H9 (cell line): ENCODE data around the gene MYO5C. TPM values are rescaled to one million over a fixed set of nuclear protein-coding genes. Genes with fewer than 3 reads are reported as not detected.

ENCODE experiments used
- DNase-seq: peaks from one replicate; pipeline ENCODE4 v3.0.0-alpha.2; 2017
- H2AFZ ChIP-seq: one replicate; pipeline ENCODE4 v1.6.1; 2013; ENCODE audit warnings: mild to moderate bottlenecking, low read length, control low read depth, moderate library complexity
- H2AK5ac ChIP-seq: 2 replicates; pipeline ENCODE4 v1.6.1; 2013; ENCODE audit warnings: low read length, control low read depth, mixed read lengths; ENCODE audit not compliant: insufficient read length
- H2BK120ac ChIP-seq: one replicate; pipeline ENCODE4 v1.6.1; 2013; ENCODE audit warnings: low read depth, mild to moderate bottlenecking, low read length, control low read depth, inconsistent platforms; ENCODE audit not compliant: poor library complexity, severe bottlenecking
- H2BK12ac ChIP-seq: 2 replicates; pipeline ENCODE4 v1.6.1; 2013; ENCODE audit warnings: low read length, control low read depth, mixed read lengths, low read depth; ENCODE audit not compliant: insufficient read length
- H2BK15ac ChIP-seq: 2 replicates; pipeline ENCODE4 v1.6.1; 2013; ENCODE audit warnings: low read depth, low read length, control low read depth
- H2BK20ac ChIP-seq: one replicate; pipeline ENCODE4 v1.6.1; 2013; ENCODE audit warnings: low read depth, mild to moderate bottlenecking, low read length, control low read depth, inconsistent platforms; ENCODE audit not compliant: poor library complexity, severe bottlenecking
- H2BK5ac ChIP-seq: 2 replicates; pipeline ENCODE4 v1.6.1; 2013; ENCODE audit warnings: low read length, control low read depth, mixed read lengths; ENCODE audit not compliant: insufficient read length
- H3K14ac ChIP-seq: 2 replicates; pipeline ENCODE4 v1.6.1; 2013; ENCODE audit warnings: low read length, control low read depth; ENCODE audit not compliant: insufficient read depth
- H3K18ac ChIP-seq: 2 replicates; pipeline ENCODE4 v1.6.1; 2013; ENCODE audit warnings: low read depth, mild to moderate bottlenecking, mixed read lengths, low read length, control low read depth; ENCODE audit not compliant: insufficient read length
- H3K23ac ChIP-seq: 2 replicates; pipeline ENCODE4 v1.6.1; 2013; ENCODE audit warnings: low read length, control low read depth, mixed read lengths, low read depth; ENCODE audit not compliant: insufficient read length
- H3K23me2 ChIP-seq: 2 replicates; pipeline ENCODE4 v1.6.1; 2013; ENCODE audit warnings: low read depth, mild to moderate bottlenecking, mixed read lengths, low read length, control low read depth; ENCODE audit not compliant: insufficient read length, poor library complexity, severe bottlenecking
- H3K27ac ChIP-seq: 2 replicates; pipeline ENCODE4 v1.5.1; 2013; ENCODE audit warnings: low read length, control low read depth, mixed read lengths, low read depth; ENCODE audit not compliant: insufficient read length
- H3K27me3 ChIP-seq: 2 replicates; pipeline ENCODE4 v1.6.1; 2013; ENCODE audit warnings: low read length, control low read depth, inconsistent platforms; ENCODE audit not compliant: insufficient read depth
- H3K4ac ChIP-seq: 2 replicates; pipeline ENCODE4 v1.6.1; 2013; ENCODE audit warnings: low read depth, mild to moderate bottlenecking, control low read depth, inconsistent platforms, low read length, moderate library complexity
- H3K4me1 ChIP-seq: 2 replicates; pipeline ENCODE4 v1.6.1; 2013; ENCODE audit warnings: low read length, control low read depth, inconsistent platforms; ENCODE audit not compliant: insufficient read depth
- H3K4me2 ChIP-seq: 2 replicates; pipeline ENCODE4 v1.6.1; 2013; ENCODE audit warnings: low read length, control low read depth, mixed read lengths; ENCODE audit not compliant: insufficient read length, insufficient read depth
- H3K56ac ChIP-seq: 2 replicates; pipeline ENCODE4 v1.6.1; 2013; ENCODE audit warnings: low read depth, mild to moderate bottlenecking, mixed read lengths, low read length, control low read depth; ENCODE audit not compliant: insufficient read length
- H3K79me1 ChIP-seq: 2 replicates; pipeline ENCODE4 v1.6.1; 2013; ENCODE audit warnings: low read depth, mild to moderate bottlenecking, moderate library complexity, low read length, control low read depth, inconsistent platforms; ENCODE audit not compliant: insufficient read depth, poor library complexity, severe bottlenecking
- H3K79me2 ChIP-seq: 2 replicates; pipeline ENCODE4 v1.6.1; 2013; ENCODE audit warnings: low read length, control low read depth, inconsistent platforms; ENCODE audit not compliant: insufficient read depth
- H3K9ac ChIP-seq: 2 replicates; pipeline ENCODE4 v1.6.1; 2013; ENCODE audit warnings: low read length, control low read depth, mixed read lengths; ENCODE audit not compliant: insufficient read length; ENCODE audit errors: extremely low read depth
- H3K9me3 ChIP-seq: one replicate; pipeline ENCODE4 v1.6.1; 2013; ENCODE audit warnings: low read depth, low read length, inconsistent platforms; ENCODE audit not compliant: control insufficient read depth
- H3T11ph ChIP-seq: one replicate; pipeline ENCODE4 v1.6.1; 2013; ENCODE audit warnings: mild to moderate bottlenecking, low read length, control low read depth, inconsistent platforms
- H4K20me1 ChIP-seq: one replicate; pipeline ENCODE4 v1.6.1; 2013; ENCODE audit not compliant: control insufficient read depth, insufficient read length, insufficient read depth
- H4K5ac ChIP-seq: 2 replicates; pipeline ENCODE4 v1.6.1; 2013; ENCODE audit warnings: low read depth, mild to moderate bottlenecking, mixed read lengths, low read length, control low read depth; ENCODE audit not compliant: insufficient read length
- H4K8ac ChIP-seq: replicated peaks from 2 replicates; pipeline ENCODE4 v1.6.1; 2013; ENCODE audit warnings: low read length, control low read depth, mixed read lengths, low read depth; ENCODE audit not compliant: insufficient read length
- H4K91ac ChIP-seq: 2 replicates; pipeline ENCODE4 v1.6.1; 2013; ENCODE audit warnings: low read depth, mild to moderate bottlenecking, moderate library complexity, mixed read lengths, low read length, control low read depth; ENCODE audit not compliant: insufficient read length
- H3K27ac Mint-ChIP-seq, 3 experiments: 2 replicates in 2 of 3; 3 replicates in 1 of 3; pipeline ENCODE4 v1.8.0; 2020 to 2021; ENCODE audit warnings: mixed read lengths in 3 of 3, mild to moderate bottlenecking in 1 of 3, moderate library complexity in 1 of 3
- H3K27me3 Mint-ChIP-seq: 2 replicates; pipeline ENCODE4 v1.8.0; 2021; ENCODE audit warnings: low read depth, mild to moderate bottlenecking, moderate library complexity, mixed read lengths
- H3K36me3 Mint-ChIP-seq, 3 experiments: 2 replicates in 2 of 3; 3 replicates in 1 of 3; pipeline ENCODE4 v1.8.0; 2020 to 2021; ENCODE audit warnings: low read depth in 3 of 3, mixed read lengths in 3 of 3; ENCODE audit not compliant: insufficient read depth in 1 of 3
- H3K4me1 Mint-ChIP-seq, 2 experiments: 2 replicates each; pipeline ENCODE4 v1.8.0; 2020; ENCODE audit warnings: mixed read lengths in 2 of 2
- H3K4me3 Mint-ChIP-seq, 2 experiments: 2 replicates in 1 of 2; 3 replicates in 1 of 2; pipeline ENCODE4 v1.8.0; 2020 to 2021; ENCODE audit warnings: mild to moderate bottlenecking in 2 of 2, mixed read lengths in 2 of 2, moderate library complexity in 1 of 2
- H3K9me3 Mint-ChIP-seq, 2 experiments: 2 replicates in 1 of 2; 3 replicates in 1 of 2; pipeline ENCODE4 v1.8.0; 2020; ENCODE audit warnings: mild to moderate bottlenecking in 2 of 2, mixed read lengths in 2 of 2, moderate library complexity in 1 of 2
- WGBS: extraction: QIAGEN DNeasy Blood & Tissue Kit; methylation state at CpG from one replicate; pipeline ENCODE4 v1.1.7; 2013; ENCODE audit warnings: missing lambda C conversion rate, low lambda C conversion rate, mixed read lengths; ENCODE audit not compliant: insufficient read length; ENCODE audit errors: extremely low coverage; 5-methylcytosine and 5-hydroxymethylcytosine counted together
- total RNA-seq: library from RNA; stranded (reverse); gene quantifications from 2 replicates; pipeline ENCODE4 v1.2.1, GENCODE V29; 2021
- TF ChIP-seq, protein P1 (sequence below): fragments of 200-600 bp; sonication (generic); conservative IDR thresholded peaks from 3 replicates; pipeline ENCODE4 v1.8.0; 2021; ENCODE audit warnings: antibody characterized with exemption, mild to moderate bottlenecking

MYO5C gene
- total RNA-seq, 1 experiment from 2014 or later, result 22.2 TPM

DNA sequence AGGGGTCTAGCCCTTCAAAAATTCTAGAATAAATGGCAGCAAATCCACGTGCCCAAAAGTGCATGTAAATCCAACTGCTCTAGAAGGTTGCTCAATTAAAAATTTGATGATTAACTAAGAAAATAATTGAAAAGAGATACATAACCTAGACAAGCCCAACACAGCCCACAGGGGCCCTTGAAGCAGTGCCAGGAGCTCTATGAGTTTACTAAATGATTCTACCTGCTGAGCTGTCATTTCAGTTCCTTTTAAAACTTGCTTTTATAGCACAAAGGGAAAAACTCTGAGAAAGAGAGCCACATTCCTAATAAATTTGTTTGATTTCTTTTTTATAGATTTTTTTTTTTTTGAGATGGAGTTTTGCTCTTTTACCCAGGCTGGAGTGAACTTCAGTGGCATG lies 65.5 kb downstream of the MYO5C start:
- no peak overlapping the region for H3K27ac Mint-ChIP-seq
- WGBS, result no CpG with 5 or more reads among the region's 1 CpG
- Histone ChIP-seq H3K27me3 (no peaks in the 10 kb centered on the region), H3K18ac (no peak overlapping the region), H3K79me2 (no peaks in the 10 kb centered on the region), H3K79me1 (no peaks in the 10 kb centered on the region), H4K20me1 (no peaks in the 10 kb centered on the region), H2BK12ac (no peak overlapping the region), H3K27ac (no peak overlapping the region), H4K91ac (no peak overlapping the region), H3K14ac (no peak overlapping the region), H3K23ac (no peak overlapping the region), H2BK20ac (no peak overlapping the region), H3K4me2 (no peak overlapping the region), H3K56ac (no peak overlapping the region), H3K4ac (no peak overlapping the region), H4K5ac (no peak overlapping the region), H2AFZ (no peak overlapping the region), H2AK5ac (no peak overlapping the region), H3T11ph (no peak overlapping the region), H3K4me1 (no peaks in the 10 kb centered on the region), H4K8ac (no peak overlapping the region), H3K9me3 (no peaks in the 10 kb centered on the region), H2BK120ac (no peak overlapping the region), H2BK5ac (no peak overlapping the region), H2BK15ac (no peak overlapping the region), H3K9ac (no peak overlapping the region), H3K23me2 (no peaks in the 10 kb centered on the region)
- H3K9me3 Mint-ChIP-seq, result no peaks in the 10 kb centered on the region
- H3K4me1 Mint-ChIP-seq, result no peaks in the 10 kb centered on the region
- H3K27me3 Mint-ChIP-seq, result no peaks in the 10 kb centered on the region; the same call in 1 of the 2 replicates
- TF ChIP-seq, protein P1, sequence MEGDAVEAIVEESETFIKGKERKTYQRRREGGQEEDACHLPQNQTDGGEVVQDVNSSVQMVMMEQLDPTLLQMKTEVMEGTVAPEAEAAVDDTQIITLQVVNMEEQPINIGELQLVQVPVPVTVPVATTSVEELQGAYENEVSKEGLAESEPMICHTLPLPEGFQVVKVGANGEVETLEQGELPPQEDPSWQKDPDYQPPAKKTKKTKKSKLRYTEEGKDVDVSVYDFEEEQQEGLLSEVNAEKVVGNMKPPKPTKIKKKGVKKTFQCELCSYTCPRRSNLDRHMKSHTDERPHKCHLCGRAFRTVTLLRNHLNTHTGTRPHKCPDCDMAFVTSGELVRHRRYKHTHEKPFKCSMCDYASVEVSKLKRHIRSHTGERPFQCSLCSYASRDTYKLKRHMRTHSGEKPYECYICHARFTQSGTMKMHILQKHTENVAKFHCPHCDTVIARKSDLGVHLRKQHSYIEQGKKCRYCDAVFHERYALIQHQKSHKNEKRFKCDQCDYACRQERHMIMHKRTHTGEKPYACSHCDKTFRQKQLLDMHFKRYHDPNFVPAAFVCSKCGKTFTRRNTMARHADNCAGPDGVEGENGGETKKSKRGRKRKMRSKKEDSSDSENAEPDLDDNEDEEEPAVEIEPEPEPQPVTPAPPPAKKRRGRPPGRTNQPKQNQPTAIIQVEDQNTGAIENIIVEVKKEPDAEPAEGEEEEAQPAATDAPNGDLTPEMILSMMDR, result no peak
- no peak for DNase-seq
- H3K36me3 Mint-ChIP-seq, result peaks cover 1 to 34% (median 28%) of the 10 kb centered on the region in 3 experiments; a peak in 6 of 7 replicates
- H3K4me3 Mint-ChIP-seq, result no peak overlapping the region
